T-helper 17 cell (primary cell): ENCODE data around the gene SV2C. TPM values are rescaled to one million over a fixed set of nuclear protein-coding genes. Genes with fewer than 3 reads are reported as not detected.

ENCODE experiments used
- ATAC-seq: fragments of 150-1000 bp; cut with Tn5 transposase; 2 replicates; pipeline ENCODE4 v1.10.0; 2021; ENCODE audit warnings: mild to moderate bottlenecking, moderate library complexity
- DNase-seq, 3 donors: peaks; one replicate each; pipeline versions ENCODE4 v3.0.0 to v3.0.0-alpha.2; 2020 to 2021
- H3K9me3 ChIP-seq: one replicate; pipeline ENCODE4 v1.7.0; 2013; ENCODE audit warnings: low read length, mild to moderate bottlenecking; ENCODE audit not compliant: control insufficient read depth, poor library complexity, severe bottlenecking
- H3K27ac Mint-ChIP-seq: one replicate; pipeline ENCODE4 v1.8.0; 2022; ENCODE audit warnings: mild to moderate bottlenecking, moderate library complexity, mixed read lengths
- H3K27me3 Mint-ChIP-seq: one replicate; pipeline ENCODE4 v1.8.0; 2022; ENCODE audit warnings: mixed read lengths
- H3K36me3 Mint-ChIP-seq: one replicate; pipeline ENCODE4 v1.8.0; 2022; ENCODE audit warnings: low read depth, mixed read lengths
- H3K4me1 Mint-ChIP-seq: one replicate; pipeline ENCODE4 v1.8.0; 2022; ENCODE audit warnings: mild to moderate bottlenecking, mixed read lengths
- H3K4me3 Mint-ChIP-seq: one replicate; pipeline ENCODE4 v1.8.0; 2022; ENCODE audit warnings: mild to moderate bottlenecking, moderate library complexity, mixed read lengths
- total RNA-seq, 4 donors: library from RNA in 2 of 4; stranded (reverse) in 2 of 4; gene quantifications; one replicate each; pipeline ENCODE4 v1.2.3 and lab custom pipeline; 2022 to 2026

The SV2C gene
- total RNA-seq, 2 donors from 2014 or later, result 0.02 to 0.18 TPM

GRCh38 chr5:76207120-76207519 is 123.9 kb downstream of the SV2C start:
- Mint-ChIP-seq H3K27ac (no peak overlapping the region), H3K4me3 (no peak overlapping the region), H3K4me1 (no peaks in the 10 kb centered on the region), H3K27me3 (peaks cover 11% of the 10 kb centered on the region), H3K36me3 (no peaks in the 10 kb centered on the region)
- H3K9me3 ChIP-seq, result no peaks in the 10 kb centered on the region
- DNase-seq (no peak), ATAC-seq (no peak)

DNA sequence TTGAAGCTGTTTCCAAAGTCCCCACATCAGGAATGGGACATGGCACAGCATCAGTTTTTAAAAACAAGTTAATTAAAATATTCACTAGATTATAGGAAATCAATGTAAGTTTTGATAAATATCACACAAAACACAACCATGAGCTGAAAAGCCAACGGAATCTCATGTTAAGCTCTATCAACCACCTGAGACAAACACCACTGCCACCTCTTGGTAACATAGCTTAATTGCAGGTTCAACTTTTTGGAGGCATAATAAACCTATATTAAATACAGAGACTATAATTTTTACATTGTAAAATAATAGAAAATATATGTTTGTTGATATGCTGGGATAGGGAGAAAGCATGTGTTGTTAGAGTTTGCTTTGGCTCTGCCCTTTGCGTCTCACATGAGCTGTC is 126.1 kb downstream of the SV2C start:
- peaks cover 16% of the 10 kb centered on the region for H3K27me3 Mint-ChIP-seq
- DNase-seq (no peak), ATAC-seq (no peak)

DNA sequence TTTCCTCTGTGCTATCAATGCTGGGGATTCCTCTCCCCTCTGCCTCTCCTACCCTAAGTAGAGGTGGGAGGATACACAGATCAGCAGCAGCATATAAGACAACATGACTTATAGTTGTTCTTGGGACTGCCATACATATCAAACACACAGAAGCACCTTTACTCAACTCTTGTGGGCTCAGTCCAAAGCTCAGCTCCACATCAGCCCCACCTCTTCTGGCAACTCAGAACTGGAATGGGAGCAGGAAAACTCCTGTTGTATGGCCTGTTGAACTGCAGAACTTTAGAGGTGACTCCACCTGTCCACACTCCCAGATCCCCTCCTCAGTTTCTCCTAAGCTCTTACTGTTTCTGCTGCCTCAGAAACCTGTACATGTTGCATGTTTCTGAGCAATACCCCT is 127.8 kb downstream of the SV2C start:
- no peaks in the 10 kb centered on the region for H3K9me3 ChIP-seq
- DNase-seq (no peak), ATAC-seq (no peak)
- H3K4me3 Mint-ChIP-seq, result no peak overlapping the region
- no peaks in the 10 kb centered on the region for H3K4me1 Mint-ChIP-seq
- peaks cover 21% of the 10 kb centered on the region for H3K27me3 Mint-ChIP-seq
- H3K27ac Mint-ChIP-seq, result no peak overlapping the region
- H3K36me3 Mint-ChIP-seq, result peaks cover 2% of the 10 kb centered on the region

More for the DNA sequence above, 126.1 kb downstream of the SV2C start:
- no peak overlapping the region for H3K4me3 Mint-ChIP-seq
- H3K36me3 Mint-ChIP-seq, result no peaks in the 10 kb centered on the region
- H3K9me3 ChIP-seq, result no peaks in the 10 kb centered on the region
- no peak overlapping the region for H3K27ac Mint-ChIP-seq
- no peaks in the 10 kb centered on the region for H3K4me1 Mint-ChIP-seq

DNA sequence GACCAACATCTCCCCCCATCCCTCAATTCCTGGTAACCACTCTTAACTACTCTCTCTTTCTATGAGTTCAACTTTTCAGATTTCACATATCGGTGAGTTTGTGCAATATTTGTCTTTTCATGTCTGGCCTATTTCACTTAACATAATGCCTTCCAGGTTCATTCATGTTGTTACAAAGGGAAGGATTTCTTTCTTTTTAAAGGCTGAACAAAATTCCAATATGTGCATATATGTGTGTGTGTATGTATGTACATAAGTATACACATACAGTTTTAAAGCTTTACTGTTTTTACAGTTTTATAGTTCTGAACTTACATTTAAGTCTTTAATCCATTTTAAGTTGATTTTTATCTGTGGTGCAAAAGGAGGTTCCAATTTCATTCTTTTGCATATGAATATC is 130.7 kb downstream of the SV2C start:
- no peaks in the 10 kb centered on the region for H3K4me1 Mint-ChIP-seq
- H3K27ac Mint-ChIP-seq, result no peak overlapping the region
- DNase-seq (no peak), ATAC-seq (no peak)
- H3K36me3 Mint-ChIP-seq, result peaks cover 2% of the 10 kb centered on the region
- H3K9me3 ChIP-seq, result no peaks in the 10 kb centered on the region
- H3K4me3 Mint-ChIP-seq, result no peak overlapping the region
- peaks cover 15% of the 10 kb centered on the region for H3K27me3 Mint-ChIP-seq

DNA sequence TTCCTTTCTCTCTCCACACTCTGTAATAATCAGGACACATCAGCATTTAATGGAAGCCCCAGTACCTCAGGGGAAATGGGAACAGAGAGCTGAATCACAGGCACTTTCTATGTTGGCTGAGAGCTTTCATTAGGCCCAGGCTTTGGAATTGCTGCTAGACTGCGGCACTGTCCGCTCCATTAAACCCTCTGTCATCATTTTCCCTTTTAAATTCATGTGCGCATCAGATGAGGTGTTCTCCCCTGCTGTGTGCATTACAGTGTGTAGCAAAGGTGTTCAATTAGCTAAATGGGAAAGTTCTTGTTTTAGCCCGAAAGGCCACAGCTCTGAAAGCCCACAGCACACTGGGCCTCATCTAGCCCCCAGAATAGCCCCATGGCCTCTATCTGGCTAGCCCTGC is 133.6 kb downstream of the SV2C start:
- H3K4me3 Mint-ChIP-seq, result no peak overlapping the region
- no peaks in the 10 kb centered on the region for H3K9me3 ChIP-seq
- no peak overlapping the region for H3K27ac Mint-ChIP-seq
- H3K36me3 Mint-ChIP-seq, result peaks cover 2% of the 10 kb centered on the region
- DNase-seq (no peak), ATAC-seq (no peak)
- H3K4me1 Mint-ChIP-seq, result no peaks in the 10 kb centered on the region
- peaks cover 15% of the 10 kb centered on the region for H3K27me3 Mint-ChIP-seq

- H3K27me3 Mint-ChIP-seq, result peaks cover 19% of the 10 kb centered on the region
- no peak for DNase-seq
Observed at GRCh38 chr5:76219636-76220035, 136.5 kb downstream of the SV2C start.

DNA sequence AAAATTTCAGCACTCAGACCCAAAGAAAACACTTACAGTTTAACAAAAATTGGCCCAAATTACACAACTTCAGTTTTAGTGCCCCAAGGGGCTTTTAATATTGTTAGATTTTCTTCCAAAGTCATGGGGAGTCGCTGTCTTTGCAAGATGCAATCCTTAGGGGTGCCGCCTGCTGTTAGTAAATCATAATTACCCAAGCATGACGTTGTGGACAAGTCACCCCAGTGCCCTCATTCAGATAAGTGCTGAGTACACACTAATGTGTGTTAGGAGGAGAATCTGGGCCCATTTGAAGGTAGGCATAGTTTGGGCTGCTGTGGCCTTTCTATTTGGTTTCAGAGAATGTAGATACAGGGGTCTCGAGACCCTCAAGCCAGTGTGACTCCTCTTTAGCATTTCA is 138.1 kb downstream of the SV2C start:
- H3K9me3 ChIP-seq, result no peaks in the 10 kb centered on the region
- Mint-ChIP-seq H3K36me3 (no peaks in the 10 kb centered on the region), H3K4me3 (no peak overlapping the region), H3K4me1 (peaks cover 2% of the 10 kb centered on the region), H3K27me3 (peaks cover 10% of the 10 kb centered on the region), H3K27ac (no peak overlapping the region)
- ATAC-seq, result no peak
- no peak for DNase-seq

More at GRCh38 chr5:76219636-76220035, 136.5 kb downstream of the SV2C start:
- no peak for ATAC-seq
- peaks cover 2% of the 10 kb centered on the region for H3K4me1 Mint-ChIP-seq
- no peaks in the 10 kb centered on the region for H3K9me3 ChIP-seq
- H3K4me3 Mint-ChIP-seq, result no peak overlapping the region
- H3K27ac Mint-ChIP-seq, result no peak overlapping the region
- H3K36me3 Mint-ChIP-seq, result peaks cover 2% of the 10 kb centered on the region

DNA sequence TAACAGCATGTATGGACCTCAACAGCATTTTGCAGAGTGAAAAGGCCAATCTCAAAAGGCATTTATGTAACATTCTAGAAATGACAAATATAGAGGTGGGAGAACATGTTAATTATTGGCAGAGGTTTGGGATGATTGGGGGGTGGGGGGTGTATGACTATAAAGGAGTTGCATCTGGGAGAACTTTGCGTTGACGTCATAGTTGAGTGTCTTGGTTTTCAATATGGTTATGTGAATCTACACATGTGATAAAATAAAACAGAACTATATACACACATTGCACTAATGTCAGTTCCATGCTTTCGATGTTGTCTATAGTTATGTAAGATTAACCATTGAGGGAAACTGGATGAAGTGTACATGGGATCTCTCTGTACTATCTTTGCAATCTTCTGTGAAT is 139.1 kb downstream of the SV2C start:
- H3K9me3 ChIP-seq, result no peaks in the 10 kb centered on the region
- Mint-ChIP-seq H3K27ac (no peak overlapping the region), H3K4me3 (no peak overlapping the region), H3K4me1 (peaks cover 2% of the 10 kb centered on the region), H3K27me3 (peaks cover 9% of the 10 kb centered on the region), H3K36me3 (no peaks in the 10 kb centered on the region)
- no peak for ATAC-seq
- no peak for DNase-seq

DNA sequence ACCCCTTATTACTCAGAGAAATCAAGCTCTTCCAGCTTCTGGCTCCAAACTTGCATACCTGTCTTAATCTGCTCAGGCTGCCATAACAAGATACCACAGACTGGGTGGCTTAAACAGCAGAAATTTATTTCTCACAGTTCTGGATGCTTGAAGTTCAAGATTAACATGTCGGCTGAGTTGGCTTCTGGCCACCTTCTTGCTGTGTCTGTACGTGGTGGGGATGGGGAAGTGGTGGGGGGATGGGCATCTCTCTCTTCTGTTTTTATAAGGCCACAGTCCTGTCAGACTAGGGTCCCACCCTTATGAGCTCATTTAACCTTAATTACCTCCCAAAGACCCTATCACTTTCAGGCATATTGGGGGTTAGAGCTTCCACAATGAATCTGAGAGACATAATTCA is 140.5 kb downstream of the SV2C start:
- H3K4me1 Mint-ChIP-seq, result peaks cover 2% of the 10 kb centered on the region
- H3K9me3 ChIP-seq, result no peaks in the 10 kb centered on the region
- H3K27ac Mint-ChIP-seq, result no peak overlapping the region
- DNase-seq (no peak), ATAC-seq (no peak)
- H3K4me3 Mint-ChIP-seq, result no peak overlapping the region
- no peaks in the 10 kb centered on the region for H3K36me3 Mint-ChIP-seq
- peaks cover 14% of the 10 kb centered on the region for H3K27me3 Mint-ChIP-seq

- no peak for DNase-seq
- H3K4me3 Mint-ChIP-seq, result no peak overlapping the region
- no peak for ATAC-seq
- peaks cover 20% of the 10 kb centered on the region for H3K27me3 Mint-ChIP-seq
- H3K27ac Mint-ChIP-seq, result no peak overlapping the region
- no peaks in the 10 kb centered on the region for H3K9me3 ChIP-seq
- no peaks in the 10 kb centered on the region for H3K36me3 Mint-ChIP-seq
- peaks cover 2% of the 10 kb centered on the region for H3K4me1 Mint-ChIP-seq
Observed at GRCh38 chr5:76224898-76225297, 141.7 kb downstream of the SV2C start.

- H3K36me3 Mint-ChIP-seq, result no peaks in the 10 kb centered on the region
- ATAC-seq (no peak), DNase-seq (no peak)
- no peak overlapping the region for H3K27ac Mint-ChIP-seq
- no peak overlapping the region for H3K4me3 Mint-ChIP-seq
- H3K4me1 Mint-ChIP-seq, result peaks cover 2% of the 10 kb centered on the region
- no peaks in the 10 kb centered on the region for H3K9me3 ChIP-seq
- peaks cover 20% of the 10 kb centered on the region for H3K27me3 Mint-ChIP-seq
Observed at GRCh38 chr5:76225336-76225735, 142.2 kb downstream of the SV2C start.

GRCh38 chr5:76229900-76230299 is 146.7 kb downstream of the SV2C start:
- ATAC-seq, result no peak
- Mint-ChIP-seq H3K4me1 (no peaks in the 10 kb centered on the region), H3K27me3 (peaks cover 11% of the 10 kb centered on the region), H3K36me3 (no peaks in the 10 kb centered on the region), H3K27ac (no peak overlapping the region), H3K4me3 (no peak overlapping the region)
- DNase-seq, result no peak
- no peaks in the 10 kb centered on the region for H3K9me3 ChIP-seq

DNA sequence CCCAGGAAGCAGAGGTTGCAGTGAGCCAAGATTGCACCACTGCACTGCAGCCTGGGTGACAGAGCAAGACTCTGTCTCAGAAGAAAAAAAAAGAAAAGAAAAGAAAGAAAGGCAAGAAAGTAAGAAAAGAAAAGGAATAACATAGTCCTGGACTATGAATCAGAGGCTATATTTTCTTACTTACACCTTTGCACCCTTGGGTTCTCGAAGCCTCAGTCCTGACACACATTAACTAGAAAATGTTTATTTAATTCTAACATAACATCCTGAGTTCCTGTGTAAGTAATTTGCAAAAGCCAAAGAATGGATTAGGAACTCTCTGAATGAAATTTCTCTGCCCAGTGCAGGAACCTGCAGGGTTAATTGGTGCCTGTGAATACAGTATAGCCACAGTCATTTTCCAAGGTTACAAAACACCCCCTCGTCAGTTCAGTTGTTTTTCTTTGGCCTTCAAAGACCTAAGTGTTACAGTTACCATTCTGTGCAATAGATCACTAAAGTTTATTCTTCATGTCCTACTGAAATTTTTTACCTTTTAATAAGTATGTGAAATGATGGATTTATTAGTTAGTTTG is 147.6 kb downstream of the SV2C start:
- no peaks in the 10 kb centered on the region for H3K36me3 Mint-ChIP-seq
- ATAC-seq (no peak), DNase-seq (no peak)
- H3K27me3 Mint-ChIP-seq, result peaks cover 11% of the 10 kb centered on the region
- no peak overlapping the region for H3K27ac Mint-ChIP-seq
- H3K4me3 Mint-ChIP-seq, result no peak overlapping the region
- no peaks in the 10 kb centered on the region for H3K4me1 Mint-ChIP-seq
- no peaks in the 10 kb centered on the region for H3K9me3 ChIP-seq

GRCh38 chr5:76234665-76235064 is 151.5 kb downstream of the SV2C start:
- H3K27ac Mint-ChIP-seq, result no peak overlapping the region
- DNase-seq, result no peak
- H3K9me3 ChIP-seq, result no peaks in the 10 kb centered on the region
- no peak overlapping the region for H3K4me3 Mint-ChIP-seq
- H3K4me1 Mint-ChIP-seq, result no peaks in the 10 kb centered on the region
- no peak for ATAC-seq
- H3K36me3 Mint-ChIP-seq, result no peaks in the 10 kb centered on the region
- H3K27me3 Mint-ChIP-seq, result peaks cover under 1% of the 10 kb centered on the region
